Lower leg skin (tissue), 4 donors: ENCODE data around the gene KIAA0513. TPM values are rescaled to one million over a fixed set of nuclear protein-coding genes. Genes with fewer than 3 reads are reported as not detected.

Experiments used
- DNase-seq, 2 donors: peaks; one replicate each; pipeline ENCODE4 v3.0.0-alpha.2; 2019; ENCODE audit warnings: low spot score in 2 of 2
- H3K4me3 ChIP-seq: fragments of 200-600 bp; sonication (generic); 2 replicates; pipeline ENCODE4 v1.5.1; 2017; ENCODE audit warnings: mild to moderate bottlenecking, low read depth; ENCODE audit not compliant: poor library complexity, severe bottlenecking
- CTCF ChIP-seq, 3 donors: fragments of 450-650 bp; IDR thresholded peaks; one replicate each; pipeline ENCODE4 v1.5.1; 2016; ENCODE audit warnings: antibody characterized with exemption in 3 of 3, mild to moderate bottlenecking in 3 of 3, moderate library complexity in 2 of 3
- POLR2A ChIP-seq, 2 donors: fragments of 450-650 bp; IDR thresholded peaks; one replicate each; pipeline ENCODE4 v1.6.1; 2016 to 2017; ENCODE audit warnings: antibody characterized with exemption in 2 of 2, mild to moderate bottlenecking in 1 of 2, moderate library complexity in 1 of 2
- WGBS, 2 donors: methylation state at CpG; one replicate each; pipeline ENCODE4 v1.1.5; 2018; 5-methylcytosine and 5-hydroxymethylcytosine counted together
- intact Hi-C: fragments of 100-400 bp; cut with DNase I; formaldehyde crosslinking; loops from one replicate; pipeline ENCODE4 v1.15.0; 2023; ENCODE audit warnings: low total_unique reads
- total RNA-seq, 4 donors: library from RNA; depleted of rRNA; stranded (reverse); fragments of >200 nt; gene quantifications; one replicate each; pipeline ENCODE4 v1.1.0, GENCODE V29; 2016

The KIAA0513 gene
- total RNA-seq, 4 donors from 2014 or later = 37.5 to 48.1 (median 39.2) TPM

GRCh38 chr16:85002608-85003007 lies 25.0 kb upstream of the KIAA0513 start:
- TF ChIP-seq CTCF (IDR thresholded peaks at IDR 0.05) = no peak
- no peak for TF ChIP-seq POLR2A (IDR thresholded peaks at IDR 0.05)
- no peak overlapping the region for H3K4me3 ChIP-seq
- 62 to 64% methylated on average over 12 of the region's 12 CpGs for WGBS, 2 donors
- no peak for DNase-seq
- intact Hi-C loops = no loop called here

- WGBS, 2 donors = 78 to 84% methylated on average over 13 of the region's 13 CpGs
- no peak for DNase-seq
- intact Hi-C loops = no loop called here
- no peak overlapping the region for H3K4me3 ChIP-seq
- TF ChIP-seq POLR2A (IDR thresholded peaks at IDR 0.05) (no peak), CTCF (IDR thresholded peaks at IDR 0.05) (no peak)
Observed at GRCh38 chr16:85003076-85003475, 24.5 kb upstream of the KIAA0513 start.

- intact Hi-C loops = no loop called here
- H3K4me3 ChIP-seq = no peak overlapping the region
- no peak for DNase-seq
Observed at GRCh38 chr16:85003725-85004586, 23.6 kb upstream of the KIAA0513 start.

GRCh38 chr16:85004587-85005205 lies 22.9 kb upstream of the KIAA0513 start:
- no peak overlapping the region for H3K4me3 ChIP-seq
- intact Hi-C loops = no loop called here
- DNase-seq = no peak
- no peak for TF ChIP-seq CTCF (IDR thresholded peaks at IDR 0.05)
- no peak for TF ChIP-seq POLR2A (IDR thresholded peaks at IDR 0.05)
- WGBS, 2 donors = 54 to 58% methylated on average over 10 of the region's 10 CpGs

More at GRCh38 chr16:85003725-85004586, 23.6 kb upstream of the KIAA0513 start:
- TF ChIP-seq POLR2A (IDR thresholded peaks at IDR 0.05) = no peak
- no peak for TF ChIP-seq CTCF (IDR thresholded peaks at IDR 0.05)
- 63 to 69% methylated on average over 16 of the region's 16 CpGs for WGBS, 2 donors

GRCh38 chr16:85005285-85006069 lies 22.1 kb upstream of the KIAA0513 start:
- H3K4me3 ChIP-seq = no peak overlapping the region
- TF ChIP-seq CTCF (IDR thresholded peaks at IDR 0.05) (no peak), POLR2A (IDR thresholded peaks at IDR 0.05) (no peak)
- WGBS, 2 donors = 27 to 34% methylated on average over 11 of the region's 11 CpGs
- peak in 1 of 2 donors; percentile 75 for DNase-seq
- intact Hi-C loops = no loop called here
